ENCODE data around the gene FAM236D. TPM values are rescaled to one million over a fixed set of nuclear protein-coding genes. Genes with fewer than 3 reads are reported as not detected.
"Not testable (repeated sequence)": the region's sequence is repeated elsewhere in the genome, so short reads cannot be mapped to it uniquely, and the experiment has no call there.

The FAM236D gene
- not detected for total RNA-seq (ENCODE audit: unreplicated experiment)
- long read RNA-seq: 0 reads

GRCh38 chrX:72808110-72808509 lies at the start of gene FAM236D:
Gene FAM236D, minus strand, starts transcription at chrX:72808210. Its CDS starts 100 bp downstream, at chrX:72808110.
- not testable (repeated sequence) for H3K27me3 Mint-ChIP-seq (ENCODE audit: unreplicated experiment); H3K27ac Mint-ChIP-seq (ENCODE audit: unreplicated experiment); H3K4me3 Mint-ChIP-seq (ENCODE audit: unreplicated experiment); H3K9me3 Mint-ChIP-seq (ENCODE audit: unreplicated experiment); H3K36me3 Mint-ChIP-seq (ENCODE audit: unreplicated experiment); H3K4me1 Mint-ChIP-seq (ENCODE audit: low read depth, unreplicated experiment); DNase-seq

DNA sequence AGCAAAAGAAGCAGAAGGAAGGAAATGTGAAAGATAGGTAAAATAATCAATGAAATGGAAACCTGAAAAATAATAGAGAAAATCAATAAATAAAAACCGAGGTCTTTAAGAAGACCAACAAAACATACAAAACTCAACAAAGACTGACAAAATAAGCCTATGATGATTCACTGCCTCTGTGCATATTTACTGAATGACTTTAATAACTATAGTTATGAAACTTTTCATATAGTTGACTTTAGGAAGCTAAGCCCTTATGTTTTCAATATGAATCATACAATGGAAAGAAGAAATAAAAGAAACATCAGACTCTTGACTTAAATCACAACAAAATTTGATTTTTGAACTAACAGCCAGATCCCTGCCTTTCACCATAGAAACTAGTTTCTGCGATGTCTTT lies 29.5 kb upstream of the FAM236D start:
- not testable (repeated sequence) for H3K4me1 Mint-ChIP-seq (ENCODE audit: low read depth, unreplicated experiment); H3K27ac Mint-ChIP-seq (ENCODE audit: unreplicated experiment); H3K36me3 Mint-ChIP-seq (ENCODE audit: unreplicated experiment); H3K9me3 Mint-ChIP-seq (ENCODE audit: unreplicated experiment); H3K27me3 Mint-ChIP-seq (ENCODE audit: unreplicated experiment); DNase-seq; H3K4me3 Mint-ChIP-seq (ENCODE audit: unreplicated experiment)

DNA sequence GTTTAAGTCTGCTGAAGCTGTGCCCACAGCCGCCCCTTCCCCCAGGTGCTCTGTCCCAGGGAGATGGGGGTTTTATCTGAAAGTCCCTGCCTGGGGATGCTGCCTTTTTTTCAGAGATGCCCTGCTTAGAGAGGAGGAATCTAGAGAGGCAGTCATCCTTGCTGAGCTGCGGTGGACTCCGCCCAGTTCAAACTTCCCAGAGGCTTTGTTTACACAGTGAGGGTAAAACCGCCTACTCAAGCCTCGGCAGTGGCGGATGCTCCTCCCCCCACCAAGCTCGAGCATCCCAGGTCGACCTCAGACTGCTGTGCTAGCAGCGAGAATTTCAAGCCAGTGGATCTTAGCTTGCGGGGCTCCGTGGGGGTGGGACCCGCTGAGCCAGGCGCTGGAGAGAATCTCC lies 22.7 kb upstream of the FAM236D start:
- not testable (repeated sequence) for H3K36me3 Mint-ChIP-seq (ENCODE audit: unreplicated experiment); H3K4me1 Mint-ChIP-seq (ENCODE audit: low read depth, unreplicated experiment); H3K9me3 Mint-ChIP-seq (ENCODE audit: unreplicated experiment)

DNA sequence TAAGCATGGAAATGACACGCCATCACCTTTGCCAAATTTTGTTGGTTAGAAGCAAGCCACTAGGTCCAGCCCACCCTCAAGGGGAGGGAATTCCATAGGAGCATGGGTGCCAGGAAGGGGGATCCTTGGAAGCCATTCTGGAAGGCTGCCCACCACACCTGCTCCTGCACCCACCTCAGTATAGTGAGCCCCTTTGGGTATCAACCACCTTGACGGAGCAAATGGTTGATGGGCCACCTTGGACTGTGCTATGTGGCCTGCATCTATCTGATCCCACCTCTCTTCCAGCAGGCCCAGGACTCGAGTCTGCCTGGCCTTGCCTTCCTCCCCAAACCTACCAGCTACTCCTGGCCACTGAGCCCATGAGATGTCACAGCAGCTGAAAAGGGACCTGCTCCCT lies 17.6 kb downstream of the FAM236D start:
- not testable (repeated sequence) for H3K36me3 Mint-ChIP-seq (ENCODE audit: unreplicated experiment); H3K4me3 Mint-ChIP-seq (ENCODE audit: unreplicated experiment); H3K27me3 Mint-ChIP-seq (ENCODE audit: unreplicated experiment); H3K4me1 Mint-ChIP-seq (ENCODE audit: low read depth, unreplicated experiment); H3K27ac Mint-ChIP-seq (ENCODE audit: unreplicated experiment); DNase-seq; H3K9me3 Mint-ChIP-seq (ENCODE audit: unreplicated experiment)

More for the DNA sequence above, 22.7 kb upstream of the FAM236D start:
- DNase-seq; H3K27ac Mint-ChIP-seq (ENCODE audit: unreplicated experiment); H3K4me3 Mint-ChIP-seq (ENCODE audit: unreplicated experiment); H3K27me3 Mint-ChIP-seq (ENCODE audit: unreplicated experiment): not testable (repeated sequence)

DNA sequence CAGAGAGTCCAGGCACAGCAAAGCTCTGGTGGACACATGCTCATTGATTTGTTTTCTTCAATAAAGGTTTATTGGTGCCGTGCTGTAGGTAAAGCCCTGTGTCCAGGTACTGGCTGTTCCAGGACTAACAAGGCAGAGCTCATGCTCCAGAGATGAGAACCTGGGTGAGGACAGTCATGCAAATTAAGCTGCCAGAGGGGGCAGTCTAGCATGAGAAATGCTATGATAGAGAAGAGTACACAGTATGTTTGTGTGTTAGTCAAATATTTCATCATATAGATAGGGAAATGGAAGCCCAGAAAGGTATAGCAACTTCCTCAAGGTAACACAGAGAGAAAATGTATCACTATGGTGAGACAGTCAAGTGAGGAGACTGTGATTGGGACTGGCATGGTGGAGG lies 19.9 kb downstream of the FAM236D start:
- not testable (repeated sequence) for H3K27me3 Mint-ChIP-seq (ENCODE audit: unreplicated experiment); H3K4me3 Mint-ChIP-seq (ENCODE audit: unreplicated experiment); H3K4me1 Mint-ChIP-seq (ENCODE audit: low read depth, unreplicated experiment); H3K36me3 Mint-ChIP-seq (ENCODE audit: unreplicated experiment); H3K9me3 Mint-ChIP-seq (ENCODE audit: unreplicated experiment); H3K27ac Mint-ChIP-seq (ENCODE audit: unreplicated experiment); DNase-seq

DNA sequence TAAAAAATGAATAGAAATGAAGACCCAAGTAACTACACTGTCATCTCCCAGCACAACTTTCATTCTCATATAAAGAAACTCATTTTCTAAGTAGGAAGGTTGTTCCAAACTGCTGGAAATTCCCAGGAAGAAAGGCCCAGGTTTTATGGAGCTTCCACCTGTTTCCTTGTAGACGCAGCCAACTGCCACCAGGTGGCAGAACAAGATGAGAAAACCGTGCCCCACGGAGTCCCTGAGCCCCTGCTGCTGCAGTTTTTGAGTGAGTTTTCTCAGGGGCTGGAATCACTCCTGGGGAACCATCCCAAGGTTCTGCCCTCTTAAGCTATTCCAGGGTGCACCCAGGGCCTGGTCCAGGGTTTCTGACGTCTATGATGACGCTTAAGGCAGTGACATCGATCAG lies 24.0 kb downstream of the FAM236D start:
- not testable (repeated sequence) for H3K27me3 Mint-ChIP-seq (ENCODE audit: unreplicated experiment); DNase-seq; H3K9me3 Mint-ChIP-seq (ENCODE audit: unreplicated experiment); H3K27ac Mint-ChIP-seq (ENCODE audit: unreplicated experiment); H3K4me3 Mint-ChIP-seq (ENCODE audit: unreplicated experiment); H3K4me1 Mint-ChIP-seq (ENCODE audit: low read depth, unreplicated experiment); H3K36me3 Mint-ChIP-seq (ENCODE audit: unreplicated experiment)

- not testable (repeated sequence) for DNase-seq
Measured at GRCh38 chrX:72783365-72783936, 24.6 kb downstream of the FAM236D start.

GRCh38 chrX:72782560-72782959 lies 25.4 kb downstream of the FAM236D start, which contains the start of gene FAM236B:
Gene FAM236B, minus strand, starts transcription at chrX:72782660. Its CDS starts 100 bp downstream, at chrX:72782560.
- H3K4me1 Mint-ChIP-seq (ENCODE audit: low read depth, unreplicated experiment); H3K27me3 Mint-ChIP-seq (ENCODE audit: unreplicated experiment); DNase-seq; H3K36me3 Mint-ChIP-seq (ENCODE audit: unreplicated experiment); H3K9me3 Mint-ChIP-seq (ENCODE audit: unreplicated experiment); H3K27ac Mint-ChIP-seq (ENCODE audit: unreplicated experiment); H3K4me3 Mint-ChIP-seq (ENCODE audit: unreplicated experiment): not testable (repeated sequence)

More at GRCh38 chrX:72783365-72783936, 24.6 kb downstream of the FAM236D start:
- H3K27me3 Mint-ChIP-seq (ENCODE audit: unreplicated experiment); H3K27ac Mint-ChIP-seq (ENCODE audit: unreplicated experiment); H3K4me3 Mint-ChIP-seq (ENCODE audit: unreplicated experiment); H3K9me3 Mint-ChIP-seq (ENCODE audit: unreplicated experiment); H3K36me3 Mint-ChIP-seq (ENCODE audit: unreplicated experiment); H3K4me1 Mint-ChIP-seq (ENCODE audit: low read depth, unreplicated experiment): not testable (repeated sequence)

DNA sequence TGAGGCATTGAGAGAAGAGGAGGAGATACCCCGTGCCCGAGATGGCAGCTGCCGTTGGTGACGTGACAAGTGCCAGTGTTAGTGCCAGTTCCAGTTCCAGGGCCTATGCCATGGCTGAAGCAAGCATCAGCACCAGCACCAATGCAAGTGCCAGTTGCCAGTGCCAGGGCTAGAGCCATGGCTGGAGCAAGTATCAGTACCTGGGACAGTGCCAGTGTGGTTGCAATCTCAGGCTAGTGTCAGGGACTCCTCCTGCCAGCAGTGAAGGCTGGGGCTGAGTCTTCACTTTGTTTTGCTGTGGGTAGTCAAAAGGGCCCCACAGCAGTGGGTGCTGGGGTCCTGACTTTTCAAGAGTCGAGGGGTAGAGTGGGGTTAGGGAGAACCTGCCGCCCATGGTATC lies 29.9 kb downstream of the FAM236D start:
- not testable (repeated sequence) for H3K27ac Mint-ChIP-seq (ENCODE audit: unreplicated experiment); H3K9me3 Mint-ChIP-seq (ENCODE audit: unreplicated experiment); H3K27me3 Mint-ChIP-seq (ENCODE audit: unreplicated experiment); H3K36me3 Mint-ChIP-seq (ENCODE audit: unreplicated experiment); DNase-seq; H3K4me1 Mint-ChIP-seq (ENCODE audit: low read depth, unreplicated experiment); H3K4me3 Mint-ChIP-seq (ENCODE audit: unreplicated experiment)

DNA sequence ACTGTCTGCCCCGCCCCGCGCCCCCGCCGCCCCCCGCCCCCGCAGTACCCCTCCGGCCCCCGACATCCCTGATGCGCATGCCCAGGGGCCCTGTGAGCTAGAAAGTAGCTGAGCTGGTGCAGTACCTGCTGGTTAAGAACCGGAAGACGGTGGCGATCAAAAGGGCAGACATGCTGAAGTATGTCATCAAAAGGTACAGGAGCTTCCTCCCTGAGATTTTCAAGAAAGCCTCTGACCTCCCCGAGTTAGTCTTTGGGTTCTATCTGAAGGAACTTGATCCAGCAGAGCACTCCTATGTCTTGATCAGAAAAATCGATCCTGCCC lies 30.6 kb downstream of the FAM236D start:
- not testable (repeated sequence) for H3K27me3 Mint-ChIP-seq (ENCODE audit: unreplicated experiment); DNase-seq; H3K9me3 Mint-ChIP-seq (ENCODE audit: unreplicated experiment); H3K27ac Mint-ChIP-seq (ENCODE audit: unreplicated experiment); H3K36me3 Mint-ChIP-seq (ENCODE audit: unreplicated experiment); H3K4me3 Mint-ChIP-seq (ENCODE audit: unreplicated experiment); H3K4me1 Mint-ChIP-seq (ENCODE audit: low read depth, unreplicated experiment)

GRCh38 chrX:72776653-72777466 lies 31.1 kb downstream of the FAM236D start, which contains the start of gene DMRTC1B:
Gene DMRTC1B, plus strand, starts transcription at chrX:72776890. Its CDS starts 68,246 bp downstream, at chrX:72845136.
- not testable (repeated sequence) for H3K27ac Mint-ChIP-seq (ENCODE audit: unreplicated experiment); H3K9me3 Mint-ChIP-seq (ENCODE audit: unreplicated experiment); H3K4me3 Mint-ChIP-seq (ENCODE audit: unreplicated experiment); DNase-seq; H3K36me3 Mint-ChIP-seq (ENCODE audit: unreplicated experiment); H3K4me1 Mint-ChIP-seq (ENCODE audit: low read depth, unreplicated experiment); H3K27me3 Mint-ChIP-seq (ENCODE audit: unreplicated experiment)

DNA sequence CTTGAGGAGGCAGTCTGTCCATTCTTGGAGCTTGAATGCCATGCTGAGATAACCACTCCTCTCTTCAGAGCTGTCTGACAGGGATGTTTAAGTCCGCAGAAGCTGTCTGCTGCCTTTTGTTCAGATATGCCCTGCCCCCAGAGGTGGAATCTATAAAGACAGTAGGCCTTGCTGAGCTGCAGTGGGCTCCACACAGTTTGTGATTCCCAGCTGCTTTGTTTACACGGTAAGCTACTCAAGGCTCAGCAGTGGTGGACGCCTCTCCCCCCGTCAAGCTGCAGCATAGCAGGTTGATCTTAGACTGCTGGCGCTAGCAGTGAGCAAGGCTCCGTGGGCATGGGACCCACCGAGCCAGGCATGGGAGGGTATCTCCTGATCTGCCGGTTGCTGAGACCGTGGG lies 47.6 kb downstream of the FAM236D start:
- H3K4me1 Mint-ChIP-seq (ENCODE audit: low read depth, unreplicated experiment); H3K27me3 Mint-ChIP-seq (ENCODE audit: unreplicated experiment); H3K4me3 Mint-ChIP-seq (ENCODE audit: unreplicated experiment); H3K36me3 Mint-ChIP-seq (ENCODE audit: unreplicated experiment); DNase-seq; H3K9me3 Mint-ChIP-seq (ENCODE audit: unreplicated experiment); H3K27ac Mint-ChIP-seq (ENCODE audit: unreplicated experiment): not testable (repeated sequence)

Measured in glutamatergic neuron (in vitro differentiated cells).